Parathyroid adenoma (tissue), 2 donors: Measurements from ENCODE around the gene TMEM132D.

ENCODE experiments used
- H2AFZ ChIP-seq: fragments of 300-600 bp; sonication (generic); one replicate; pipeline ENCODE4 v1.7.0; 2017; ENCODE audit warnings: antibody characterized with exemption, mild to moderate bottlenecking
- H3K27ac ChIP-seq: fragments of 300-600 bp; sonication (generic); one replicate; pipeline ENCODE4 v1.7.0; 2017
- H3K27me3 ChIP-seq: fragments of 300-600 bp; sonication (generic); one replicate; pipeline ENCODE4 v1.7.0; 2017; ENCODE audit warnings: low read length; ENCODE audit not compliant: control insufficient read depth, insufficient read depth
- H3K36me3 ChIP-seq: fragments of 300-600 bp; sonication (generic); one replicate; pipeline ENCODE4 v1.7.0; 2017; ENCODE audit warnings: low read length; ENCODE audit not compliant: control insufficient read depth, insufficient read depth
- H3K4me1 ChIP-seq: fragments of 300-600 bp; sonication (generic); one replicate; pipeline ENCODE4 v1.7.0; 2017; ENCODE audit warnings: control low read depth
- H3K4me2 ChIP-seq: fragments of 300-600 bp; sonication (generic); one replicate; pipeline ENCODE4 v1.7.0; 2017; ENCODE audit warnings: low read length
- H3K4me3 ChIP-seq: fragments of 300-600 bp; sonication (generic); one replicate; pipeline ENCODE4 v1.7.0; 2017; ENCODE audit warnings: low read depth, low read length
- H3K79me2 ChIP-seq: fragments of 300-600 bp; sonication (generic); one replicate; pipeline ENCODE4 v1.7.0; 2017; ENCODE audit warnings: control low read depth
- H3K9ac ChIP-seq: fragments of 300-600 bp; sonication (generic); one replicate; pipeline ENCODE4 v1.7.0; 2017; ENCODE audit warnings: mild to moderate bottlenecking
- H3K9me3 ChIP-seq: fragments of 300-600 bp; sonication (generic); one replicate; pipeline ENCODE4 v1.7.0; 2017; ENCODE audit warnings: low read length; ENCODE audit not compliant: control insufficient read depth
- CTCF ChIP-seq: fragments of 300-600 bp; sonication (generic); IDR thresholded peaks from one replicate; pipeline ENCODE4 v1.7.0; 2017; ENCODE audit warnings: antibody characterized with exemption, mild to moderate bottlenecking
- donor health status: primary hyperparathyroidism.

TMEM132D gene

DNA sequence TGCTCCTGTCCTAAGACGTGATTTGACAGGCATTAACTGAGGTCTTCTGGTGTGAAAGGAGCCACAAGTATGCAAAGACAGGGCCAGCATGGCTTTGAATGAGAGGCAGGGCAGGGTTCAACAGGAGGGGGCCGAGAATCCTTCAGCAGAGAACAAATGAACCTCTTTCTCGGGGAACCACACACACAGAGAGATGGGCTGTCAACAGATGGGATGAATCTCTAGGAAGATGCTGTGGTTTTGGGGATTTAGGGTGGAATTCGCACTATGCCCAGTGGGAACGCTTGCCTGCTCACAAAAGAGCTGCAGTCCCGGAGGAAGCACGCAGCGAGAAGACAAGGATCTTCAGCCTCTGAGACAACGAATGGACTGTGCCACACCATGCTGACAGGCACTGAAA is 537.2 kb downstream of the TMEM132D start:
- Histone ChIP-seq H3K9me3 (no peaks in the 10 kb centered on the region), H3K36me3 (no peaks in the 10 kb centered on the region)

GRCh38 chr12:129363041-129363440 is 540.8 kb downstream of the TMEM132D start:
- H3K4me3 ChIP-seq: no peak overlapping the region
- no peaks in the 10 kb centered on the region for H3K4me1 ChIP-seq
- no peaks in the 10 kb centered on the region for H3K79me2 ChIP-seq
- H2AFZ ChIP-seq: no peak overlapping the region
- no peak for TF ChIP-seq CTCF
- H3K27me3 ChIP-seq: no peaks in the 10 kb centered on the region
- no peak overlapping the region for H3K9ac ChIP-seq
- no peaks in the 10 kb centered on the region for H3K9me3 ChIP-seq
- no peak overlapping the region for H3K4me2 ChIP-seq
- no peaks in the 10 kb centered on the region for H3K36me3 ChIP-seq
- no peak overlapping the region for H3K27ac ChIP-seq

More for the DNA sequence above, 537.2 kb downstream of the TMEM132D start:
- no peak overlapping the region for H3K4me2 ChIP-seq
- no peak overlapping the region for H3K9ac ChIP-seq
- no peak for TF ChIP-seq CTCF
- H2AFZ ChIP-seq: no peak overlapping the region
- H3K27ac ChIP-seq: no peak overlapping the region
- H3K79me2 ChIP-seq: no peaks in the 10 kb centered on the region
- no peaks in the 10 kb centered on the region for H3K4me1 ChIP-seq
- no peak overlapping the region for H3K4me3 ChIP-seq
- H3K27me3 ChIP-seq: no peaks in the 10 kb centered on the region

DNA sequence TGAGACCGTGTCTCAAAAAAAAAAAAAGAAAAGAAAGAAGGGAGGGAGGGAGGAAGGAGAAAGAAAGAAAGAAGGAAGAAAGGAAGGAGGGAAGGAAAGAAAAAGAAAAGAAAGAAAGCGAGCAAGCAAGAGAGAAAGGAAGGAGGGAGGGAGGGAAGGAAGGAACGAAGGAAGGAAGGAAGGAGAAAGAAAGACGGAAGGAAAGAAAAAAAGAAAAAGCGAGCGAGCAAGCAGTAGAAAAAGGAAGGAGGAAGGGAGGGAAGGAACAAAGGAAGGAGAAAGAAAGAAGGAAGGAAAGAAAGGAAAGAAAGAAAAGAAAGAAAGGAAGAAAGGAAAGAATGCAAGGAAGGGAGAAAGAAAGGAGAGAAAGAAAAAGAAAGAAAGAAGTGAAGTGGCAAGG is 546.6 kb downstream of the TMEM132D start:
- no peak for TF ChIP-seq CTCF
- H3K9ac ChIP-seq: no peak overlapping the region

DNA sequence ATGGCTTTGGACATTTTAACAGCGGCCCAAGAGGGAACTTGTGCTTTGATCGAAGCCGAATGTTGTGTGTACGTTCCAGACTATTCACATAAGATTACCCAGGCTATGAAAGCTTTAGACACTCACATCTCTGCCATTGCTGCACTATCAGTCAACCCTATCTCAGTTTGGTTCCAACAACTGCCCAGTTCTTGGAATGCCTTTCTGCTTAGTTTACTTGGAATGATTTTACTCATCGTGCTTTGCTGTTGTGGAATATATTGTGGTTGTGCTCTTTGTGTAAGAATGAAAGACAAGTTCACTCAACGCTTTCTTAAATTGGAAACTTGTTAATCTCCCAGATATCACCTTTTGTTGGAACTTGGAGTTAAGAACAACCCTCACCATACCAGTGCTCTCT is 552.3 kb downstream of the TMEM132D start:
- no peaks in the 10 kb centered on the region for H3K4me1 ChIP-seq
- H3K36me3 ChIP-seq: no peaks in the 10 kb centered on the region
- H2AFZ ChIP-seq: no peak overlapping the region
- H3K4me2 ChIP-seq: no peak overlapping the region
- H3K27ac ChIP-seq: no peak overlapping the region
- H3K9ac ChIP-seq: no peak overlapping the region
- H3K79me2 ChIP-seq: no peaks in the 10 kb centered on the region
- H3K27me3 ChIP-seq: no peaks in the 10 kb centered on the region
- no peak for TF ChIP-seq CTCF
- H3K9me3 ChIP-seq: no peaks in the 10 kb centered on the region
- no peak overlapping the region for H3K4me3 ChIP-seq

More for the DNA sequence above, 546.6 kb downstream of the TMEM132D start:
- no peaks in the 10 kb centered on the region for H3K9me3 ChIP-seq
- H3K27ac ChIP-seq: no peak overlapping the region
- H3K4me2 ChIP-seq: no peak overlapping the region
- H3K79me2 ChIP-seq: no peaks in the 10 kb centered on the region
- no peaks in the 10 kb centered on the region for H3K4me1 ChIP-seq
- no peaks in the 10 kb centered on the region for H3K36me3 ChIP-seq
- no peak overlapping the region for H3K4me3 ChIP-seq
- H2AFZ ChIP-seq: no peak overlapping the region
- H3K27me3 ChIP-seq: no peaks in the 10 kb centered on the region

DNA sequence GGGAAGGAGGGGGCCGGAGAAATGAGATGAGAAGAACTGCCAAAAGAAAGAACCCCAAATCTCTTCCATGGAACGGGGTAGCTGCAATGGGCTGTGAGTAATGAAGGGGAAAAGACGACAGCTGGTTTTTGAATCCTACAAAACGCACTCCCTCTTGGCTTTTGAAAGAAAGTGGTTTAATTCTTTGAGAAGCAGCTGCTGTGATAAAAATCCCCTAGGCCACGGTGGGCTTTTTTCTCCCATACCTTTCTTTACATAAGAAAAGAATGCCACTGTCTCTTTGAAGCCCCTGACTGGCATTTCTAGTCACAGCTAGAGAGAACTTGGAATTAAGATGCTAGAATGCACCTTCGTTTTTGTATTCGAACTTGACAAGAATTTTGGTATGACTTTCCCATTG is 564.5 kb downstream of the TMEM132D start:
- no peaks in the 10 kb centered on the region for H3K36me3 ChIP-seq
- no peaks in the 10 kb centered on the region for H3K27me3 ChIP-seq
- no peak overlapping the region for H3K9ac ChIP-seq
- H3K4me3 ChIP-seq: no peak overlapping the region
- no peak overlapping the region for H2AFZ ChIP-seq
- no peaks in the 10 kb centered on the region for H3K79me2 ChIP-seq
- no peaks in the 10 kb centered on the region for H3K9me3 ChIP-seq
- H3K4me2 ChIP-seq: no peak overlapping the region
- no peak for TF ChIP-seq CTCF
- H3K4me1 ChIP-seq: no peaks in the 10 kb centered on the region
- no peak overlapping the region for H3K27ac ChIP-seq
